Activated CD8-positive, alpha-beta memory T cell treated with anti-CD3 and anti-CD28 coated beads for 1 hour (primary cell): ENCODE data around the gene C14orf119.

Source experiments
- DNase-seq, 2 donors: peaks; one replicate each; pipeline ENCODE4 v3.0.0-alpha.2; 2020; ENCODE audit warnings: low read depth in 1 of 2; ENCODE audit errors: extremely low read depth in 1 of 2

C14orf119 gene

GRCh38 chr14:23146351-23146910, 51.1 kb downstream of the C14orf119 start:
- no peak for DNase-seq

DNA sequence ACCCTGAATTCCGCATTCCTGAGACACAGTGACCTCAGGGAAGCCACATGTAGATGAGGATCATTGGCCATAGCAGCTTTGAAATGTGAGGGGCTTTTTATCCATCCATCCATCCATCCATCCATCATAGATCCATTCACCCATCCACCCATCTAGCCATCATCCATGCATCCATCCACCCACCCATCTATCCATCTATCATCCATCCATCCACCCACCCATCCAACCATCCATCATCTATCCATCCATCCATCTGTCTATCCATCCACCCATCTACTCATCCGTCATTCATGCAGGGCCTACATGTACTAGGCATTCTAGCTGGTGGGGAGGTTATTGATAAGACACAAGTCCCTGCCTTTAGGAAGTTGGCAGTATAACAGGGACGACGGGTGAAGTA, 51.7 kb downstream of the C14orf119 start:
- DNase-seq, result no peak

DNA sequence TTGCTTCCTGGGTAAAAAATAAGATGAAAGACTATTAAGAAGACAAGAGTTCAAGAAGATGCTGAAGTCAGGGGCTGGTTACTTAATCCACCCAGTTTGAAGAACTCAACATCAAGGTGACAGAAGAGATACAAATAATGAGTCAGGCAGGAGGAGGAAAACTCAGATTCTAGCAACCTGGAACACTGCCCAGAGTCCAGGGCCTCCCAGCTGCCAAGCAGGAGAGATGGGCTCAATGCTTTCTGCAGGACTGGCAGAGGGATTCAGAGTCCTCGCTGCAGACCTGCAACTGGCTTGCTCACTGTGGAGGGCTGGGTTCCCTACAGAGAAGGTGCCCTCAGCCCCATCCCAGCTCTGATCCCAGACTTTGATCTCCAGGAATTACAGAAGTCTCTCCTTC, 52.4 kb downstream of the C14orf119 start:
- DNase-seq, result no peak

DNA sequence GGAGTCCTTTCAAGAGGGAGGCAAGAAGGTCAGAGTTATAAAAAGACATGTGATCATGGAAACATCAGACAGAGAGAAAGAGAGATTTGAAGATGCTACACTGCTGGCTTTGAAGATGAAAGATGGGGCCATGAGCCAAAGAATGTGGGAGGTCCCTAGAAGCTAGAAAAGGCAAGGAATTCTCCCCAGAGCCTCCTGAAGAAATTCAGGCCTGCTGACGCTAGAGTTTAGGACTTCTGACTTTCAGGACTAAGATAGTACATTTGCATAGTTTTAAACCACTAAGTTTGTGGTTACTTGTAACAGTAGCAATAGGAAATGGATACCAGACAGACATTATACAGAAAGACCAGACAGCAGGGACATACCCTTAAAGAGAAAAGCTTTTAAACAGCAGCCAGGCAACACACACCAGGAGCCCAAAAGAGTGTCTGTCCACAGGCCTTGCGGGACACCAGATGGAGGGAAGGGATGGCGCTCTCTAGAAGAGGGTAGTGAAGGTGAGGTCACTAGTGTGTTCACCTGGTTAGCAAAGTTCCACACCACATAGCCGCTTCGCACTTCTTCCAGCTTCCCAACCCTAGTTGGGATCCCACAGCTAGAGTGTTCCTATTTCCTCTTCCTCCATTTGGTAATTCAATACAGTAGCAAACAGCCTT, 53.4 kb downstream of the C14orf119 start:
- DNase-seq, result no peak

GRCh38 chr14:23149745-23150144, 54.4 kb downstream of the C14orf119 start:
- DNase-seq, result no peak
